GM18499 (cell line): ENCODE data around the gene GRM8.

ENCODE experiments used
- ATAC-seq: cut with Tn5 transposase; IDR thresholded peaks from one replicate; pipeline ENCODE4 v1.9.1; 2021; ENCODE audit warnings: moderate number of reproducible peaks; ENCODE audit not compliant: insufficient read depth, unreplicated experiment

Gene GRM8

DNA sequence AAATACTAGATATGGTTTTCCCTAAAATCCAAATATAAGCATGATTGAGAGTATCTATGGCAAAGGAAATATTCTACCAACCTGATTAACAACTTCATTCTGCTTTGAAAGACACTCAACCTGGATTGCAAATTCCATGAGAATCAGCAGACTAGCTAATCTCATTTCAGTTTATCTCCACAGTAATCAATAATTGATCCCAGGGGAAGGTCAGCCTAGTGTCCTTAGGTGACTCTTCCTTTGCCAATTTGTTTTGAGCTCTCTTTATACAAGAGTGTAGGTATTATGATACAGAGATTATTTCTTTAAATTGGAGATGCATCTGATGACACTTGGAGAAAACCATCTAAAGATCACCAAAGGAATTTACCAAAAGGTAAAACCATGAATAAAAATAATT, 100.3 kb downstream of the GRM8 start:
- no peak for ATAC-seq

DNA sequence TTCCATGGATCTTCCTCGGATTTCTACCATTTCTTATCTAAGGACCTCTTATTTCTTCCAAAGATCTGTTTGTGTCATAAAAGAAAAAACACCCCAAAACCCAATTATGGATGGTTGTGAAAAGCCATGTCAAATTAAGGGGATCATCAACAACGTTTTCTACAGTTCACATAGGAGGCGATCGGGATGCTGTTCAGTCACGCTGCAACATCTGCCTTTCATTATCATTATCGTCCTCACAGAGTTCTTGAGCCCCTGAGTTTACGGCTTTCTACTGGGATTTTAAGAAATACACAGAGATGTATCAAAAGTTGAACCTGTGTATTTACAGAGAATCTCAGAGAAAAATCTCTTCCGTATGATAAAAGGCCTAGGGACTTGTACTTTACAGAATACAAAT, 101.4 kb downstream of the GRM8 start:
- ATAC-seq: no peak

DNA sequence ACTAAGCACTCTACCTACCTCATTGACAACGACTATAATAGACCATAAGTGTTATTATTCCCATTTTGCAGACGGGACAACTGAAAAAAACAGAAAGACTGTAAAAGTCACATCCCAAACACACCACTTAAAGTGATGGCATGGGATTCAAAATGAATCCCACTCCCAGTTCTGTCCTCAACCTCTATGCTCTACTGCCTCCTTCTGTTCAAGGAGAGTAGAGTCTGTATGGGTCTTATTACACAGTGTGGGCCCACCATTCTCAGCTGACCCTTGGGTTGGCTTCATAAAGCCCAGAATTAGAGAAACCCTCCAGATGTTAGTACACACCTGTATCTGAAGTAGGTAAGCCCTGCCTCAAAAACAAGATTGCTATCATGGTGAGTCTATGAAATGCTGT, 102.2 kb downstream of the GRM8 start:
- no peak for ATAC-seq

DNA sequence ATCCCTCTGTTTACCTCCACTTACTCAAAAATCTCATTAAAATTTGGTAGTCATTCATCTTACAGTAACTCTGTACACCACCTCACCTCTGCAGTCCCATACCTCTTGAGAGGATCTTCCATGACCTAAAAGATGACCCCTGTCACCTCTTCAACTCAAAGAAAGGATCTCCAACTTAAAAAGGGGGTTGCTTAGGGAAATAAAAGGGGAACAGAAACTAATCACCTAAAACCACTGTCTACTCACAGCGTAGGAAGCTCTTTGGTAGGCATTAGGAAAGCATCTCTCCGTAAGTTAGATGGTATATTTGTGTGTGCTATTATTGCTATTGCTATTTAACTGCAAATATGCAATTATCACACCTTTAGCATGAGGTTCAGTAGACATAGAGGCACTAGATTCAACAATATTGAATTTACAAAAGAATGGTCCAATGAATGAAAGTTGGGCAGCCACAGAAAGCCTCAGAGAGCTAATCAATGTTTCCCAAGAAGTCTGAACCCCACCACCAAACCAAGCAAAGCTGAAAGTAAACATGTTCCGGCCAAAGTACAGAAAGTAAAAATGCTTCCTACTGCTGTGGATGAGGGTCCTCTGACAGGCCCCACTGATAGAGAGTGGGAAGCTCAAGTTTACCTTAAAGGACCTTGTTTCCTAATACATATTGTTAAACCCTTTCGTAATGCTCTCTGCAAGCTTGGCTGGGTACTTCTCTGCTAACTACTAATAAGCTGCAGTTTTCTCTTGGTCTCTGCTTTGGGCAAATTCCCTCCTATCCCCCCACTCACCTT, 105.8 kb downstream of the GRM8 start:
- ATAC-seq: peak; percentile 50

DNA sequence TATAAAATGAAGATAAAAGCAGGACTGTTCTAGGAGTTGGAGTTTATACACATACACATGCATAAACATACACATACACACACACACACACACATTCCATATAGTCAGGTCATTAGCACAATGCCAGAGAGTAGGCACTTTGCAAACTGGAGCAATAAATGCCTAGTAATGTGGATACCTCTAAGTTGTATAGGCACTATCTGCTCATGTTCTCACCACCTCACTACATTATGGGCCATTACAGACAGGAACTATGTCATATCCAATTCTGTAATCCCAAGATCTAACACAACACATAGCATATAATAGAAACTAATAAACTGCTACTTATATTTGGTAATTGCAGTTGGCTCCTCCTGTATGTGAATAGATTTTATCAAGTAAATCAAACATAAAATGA, 115.6 kb downstream of the GRM8 start:
- no peak for ATAC-seq

DNA sequence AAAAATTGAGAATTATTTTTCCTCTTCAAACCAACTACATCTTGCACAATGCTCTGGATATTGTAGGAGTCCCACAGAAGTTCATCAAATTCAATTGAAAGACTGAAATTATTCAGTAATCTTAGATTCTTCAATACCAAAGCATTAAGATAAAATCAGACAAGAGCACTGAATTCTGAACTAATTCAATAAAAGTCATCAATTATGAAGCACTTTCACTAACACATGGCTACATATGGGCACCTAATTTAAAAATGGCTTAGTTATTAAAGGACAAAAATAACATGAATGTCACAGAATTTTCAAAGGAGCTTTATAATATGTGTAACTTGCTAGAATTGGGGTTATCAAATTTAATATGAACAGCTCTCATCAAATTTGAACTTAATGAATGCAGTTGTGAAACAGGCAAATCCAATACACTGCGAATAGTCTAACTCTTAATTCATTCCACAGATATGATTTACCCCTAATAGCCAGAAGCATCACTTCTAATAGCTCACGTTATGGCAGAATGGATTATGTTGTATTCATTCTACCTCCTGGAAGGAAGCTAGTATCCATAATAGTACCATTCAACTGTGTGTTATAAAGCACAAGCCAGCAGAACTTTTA, 116.8 kb downstream of the GRM8 start:
- no peak for ATAC-seq

GRCh38 chr7:127123220-127123619, 129.5 kb downstream of the GRM8 start:
- no peak for ATAC-seq

GRCh38 chr7:127119517-127119916, 133.2 kb downstream of the GRM8 start:
- ATAC-seq: no peak

DNA sequence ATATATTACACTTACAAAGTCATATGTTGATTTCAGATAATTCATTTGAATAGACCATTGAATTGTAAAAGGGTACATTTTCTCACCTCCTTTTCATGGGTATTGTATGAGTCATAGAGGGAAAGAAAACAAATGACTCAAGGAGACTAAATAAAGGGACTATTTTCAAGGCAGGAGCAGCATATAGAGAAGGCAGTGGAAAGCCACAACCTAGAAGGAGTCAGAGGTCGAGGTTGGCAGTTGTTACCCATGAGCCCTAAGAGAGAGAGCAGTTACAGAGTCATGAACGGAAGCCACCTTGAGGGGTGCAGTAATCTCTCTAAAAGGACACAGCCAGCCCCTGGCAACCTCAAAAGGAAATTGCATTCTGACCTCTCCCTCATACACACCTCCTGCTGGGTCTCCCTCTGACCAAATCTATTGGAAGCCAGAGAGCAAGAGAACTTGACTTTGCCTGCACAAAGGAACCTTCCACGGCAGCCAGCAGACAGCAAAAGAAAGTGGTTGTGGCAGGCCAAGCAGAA, 137.9 kb downstream of the GRM8 start:
- no peak for ATAC-seq

- peak; percentile 87 for ATAC-seq
Observed at GRCh38 chr7:127107601-127108007, 145.1 kb downstream of the GRM8 start.

- ATAC-seq: no peak
Observed at GRCh38 chr7:127093340-127093739, 159.4 kb downstream of the GRM8 start.

DNA sequence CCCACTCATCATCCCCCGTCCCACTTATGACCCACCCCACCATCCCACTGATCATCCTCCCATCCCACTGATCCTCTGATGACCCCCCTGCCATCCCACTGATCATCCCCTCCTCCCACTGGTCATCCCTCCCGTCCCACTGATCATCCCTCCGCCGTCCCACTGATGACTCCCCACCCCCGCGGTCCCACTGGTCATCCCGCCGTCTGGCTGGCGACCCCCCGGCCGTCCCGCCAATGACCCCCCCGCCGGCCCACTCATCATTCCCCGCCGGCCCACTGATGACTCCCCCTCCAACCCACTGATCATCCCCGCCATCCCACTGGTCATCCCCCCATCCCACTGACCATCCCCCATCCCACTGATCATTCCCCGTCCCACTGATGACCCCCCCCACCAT, 161.1 kb downstream of the GRM8 start:
- no peak for ATAC-seq

DNA sequence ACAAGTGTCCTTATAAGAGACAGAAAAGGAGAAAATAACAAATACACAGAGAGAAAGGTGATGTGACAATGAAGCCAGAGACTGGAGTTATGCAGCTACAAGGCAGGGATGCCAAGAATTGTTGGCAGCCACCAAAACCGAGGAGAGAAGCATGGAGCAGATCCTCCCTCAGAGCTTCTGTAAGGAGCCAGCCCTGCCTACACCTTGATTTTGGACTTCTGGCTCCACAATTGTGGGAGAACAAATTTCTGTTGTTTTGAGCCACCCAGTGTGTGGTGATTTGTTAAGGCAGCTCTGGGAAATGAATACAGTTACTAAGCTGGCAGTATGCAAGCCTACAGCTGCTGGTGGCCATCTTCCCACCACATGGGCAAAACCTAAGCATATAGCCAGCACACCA, 163.6 kb downstream of the GRM8 start:
- ATAC-seq: no peak

- no peak for ATAC-seq
Observed at GRCh38 chr7:127081539-127081938, 171.2 kb downstream of the GRM8 start.

DNA sequence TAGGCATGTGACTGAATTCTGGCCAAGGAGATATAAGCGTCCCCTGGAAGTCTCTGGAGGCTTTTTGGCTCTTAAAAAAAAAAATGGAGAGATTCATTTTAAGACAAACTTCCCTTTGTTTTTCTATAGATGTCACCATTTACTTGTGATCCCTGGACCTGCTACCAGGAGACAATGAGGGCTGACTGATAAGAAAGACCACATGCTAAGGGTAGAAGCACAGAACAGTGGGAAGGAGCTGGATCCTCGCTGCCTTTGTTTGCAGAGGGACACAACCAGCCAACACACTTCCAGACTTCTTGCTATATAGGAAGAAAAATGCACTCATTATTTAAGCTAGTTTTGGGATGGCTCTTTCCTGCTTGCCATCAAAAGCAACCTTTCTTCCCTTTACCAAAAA, 172.2 kb downstream of the GRM8 start:
- no peak for ATAC-seq

DNA sequence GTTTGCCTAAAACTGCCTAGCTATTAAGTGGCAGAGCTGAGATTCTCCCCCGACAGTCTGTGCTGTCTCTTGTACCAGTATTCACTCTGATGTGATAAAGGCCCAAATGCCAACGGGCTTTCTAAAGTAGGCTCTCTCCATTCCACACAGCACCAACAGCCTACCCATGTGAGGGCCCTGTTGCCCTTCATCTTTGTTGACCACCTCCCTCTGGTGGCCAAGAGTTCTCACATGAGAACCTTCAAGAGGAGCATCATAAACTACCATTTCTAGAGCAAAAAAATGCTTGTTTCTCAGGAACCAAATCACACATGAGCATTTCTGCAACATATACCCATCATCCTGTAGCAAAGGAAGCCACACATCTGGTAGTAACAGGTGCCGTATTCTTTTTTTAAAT, 185.8 kb downstream of the GRM8 start:
- no peak for ATAC-seq

DNA sequence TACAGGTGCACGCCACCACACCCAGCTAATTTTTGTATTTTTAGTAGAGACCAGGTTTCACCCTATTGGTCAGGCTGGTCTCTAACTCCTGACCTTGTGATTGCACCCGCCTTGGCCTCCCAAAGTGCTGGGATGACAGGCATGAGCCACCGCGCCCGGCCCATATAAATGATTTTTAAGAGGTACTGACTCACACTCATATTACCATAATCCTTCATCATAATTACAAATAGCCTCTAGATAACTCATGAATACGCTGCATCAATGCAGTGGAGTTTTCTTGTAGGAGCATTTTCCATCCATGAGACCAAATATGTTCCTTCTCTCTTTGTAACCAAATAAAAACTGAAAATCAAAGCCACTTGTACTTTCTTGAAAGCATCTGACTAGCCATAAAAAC, 193.3 kb downstream of the GRM8 start:
- ATAC-seq: no peak

DNA sequence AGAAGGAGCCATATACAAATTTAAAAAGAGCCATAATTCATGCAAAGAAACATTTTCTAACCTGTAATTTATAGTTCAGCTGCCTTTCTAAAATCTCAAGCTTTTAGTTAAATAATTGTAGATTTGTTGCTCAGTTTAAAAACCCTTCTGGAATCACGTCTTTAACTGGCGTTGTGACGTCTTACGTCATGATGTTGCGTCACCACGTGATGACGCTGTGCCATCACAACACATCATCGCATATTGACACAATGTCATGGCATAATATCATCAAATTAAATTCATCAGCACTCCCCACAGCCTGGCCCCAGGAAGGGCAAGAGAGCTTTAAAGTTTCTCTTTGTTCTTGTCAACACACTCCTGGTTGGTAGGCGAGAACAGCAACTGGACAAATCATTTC, 194.8 kb downstream of the GRM8 start:
- no peak for ATAC-seq

DNA sequence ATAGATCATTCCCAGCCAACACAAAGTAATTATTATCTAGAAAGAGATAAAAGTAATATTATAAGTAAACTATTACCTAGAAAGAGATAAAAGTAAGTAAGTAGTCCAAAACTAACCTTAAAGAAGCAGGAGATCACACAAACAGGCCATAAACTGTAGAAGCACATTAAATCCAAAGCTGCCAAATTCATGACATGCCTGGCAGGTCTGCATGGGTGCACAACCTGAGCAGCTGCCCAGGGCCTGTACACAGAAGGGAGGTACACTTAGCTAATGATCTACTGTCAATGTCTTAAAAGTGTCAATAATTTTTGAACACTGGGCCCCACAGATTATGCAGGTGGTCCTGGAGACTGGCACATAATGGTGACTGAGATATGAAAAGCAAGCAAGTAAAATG, 196.5 kb downstream of the GRM8 start:
- ATAC-seq: no peak

DNA sequence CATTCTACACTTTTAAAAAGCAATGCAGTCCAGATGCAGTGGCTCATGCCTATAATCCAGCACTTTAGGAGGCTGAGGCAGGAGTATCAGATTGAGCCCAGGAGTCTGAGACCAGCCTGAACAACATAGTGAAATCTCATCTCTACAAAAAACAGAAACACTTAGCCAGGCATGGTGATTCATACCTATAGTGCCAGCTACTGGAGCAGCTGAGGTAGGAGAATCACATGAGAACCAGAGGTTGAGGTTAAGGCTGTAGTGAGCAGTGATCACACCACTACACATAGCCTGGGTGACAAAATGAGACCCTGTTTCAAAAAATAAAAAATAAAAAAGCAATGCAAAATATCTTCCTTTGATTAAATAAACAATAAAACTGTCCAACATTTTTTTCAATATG, 205.2 kb downstream of the GRM8 start:
- no peak for ATAC-seq

DNA sequence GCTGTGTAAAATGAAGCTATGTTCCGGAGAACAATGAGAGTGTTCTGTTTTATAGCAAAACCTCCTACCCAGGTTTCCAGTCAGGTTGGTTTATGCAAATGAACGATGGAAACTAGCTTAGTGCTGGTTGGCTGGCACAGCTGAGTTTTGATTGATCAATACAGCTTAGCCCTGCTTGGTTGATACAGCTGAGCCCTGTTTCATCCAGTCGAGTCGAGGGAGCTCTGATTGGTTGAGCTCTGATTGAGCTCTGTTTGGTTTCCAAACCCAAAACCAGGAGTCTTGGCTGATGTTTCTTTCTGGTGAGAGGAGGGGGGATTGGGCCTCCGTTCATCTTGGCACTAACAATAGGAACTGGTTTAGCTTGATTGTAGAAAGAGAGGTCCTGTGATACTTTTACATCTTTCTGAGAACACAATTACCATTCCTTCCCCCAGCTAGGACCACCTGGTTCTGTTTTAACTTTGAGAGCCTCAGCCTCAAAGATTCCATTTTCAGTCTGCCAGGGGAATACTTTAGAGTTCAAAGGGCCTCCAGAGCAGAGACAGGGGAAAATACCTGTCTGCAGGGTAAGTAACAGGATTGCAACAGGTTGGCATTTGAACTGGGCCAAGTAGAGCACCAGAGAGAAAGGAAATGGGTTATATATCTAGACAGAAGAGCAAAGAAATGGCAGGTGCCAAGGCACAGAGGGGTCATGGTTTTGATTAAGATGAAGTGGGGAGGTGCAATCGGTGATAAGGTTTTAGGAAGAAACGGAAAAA, 210.9 kb downstream of the GRM8 start:
- ATAC-seq: no peak
